ENCODE data around the gene GPR137.
A peak's percentile ranks its signal among the peaks of the same experiment; 100 is the strongest.
"Not testable (repeated sequence)": the region's sequence is repeated elsewhere in the genome, so short reads cannot be mapped to it uniquely, and the experiment has no call there.

The GPR137 gene

DNA sequence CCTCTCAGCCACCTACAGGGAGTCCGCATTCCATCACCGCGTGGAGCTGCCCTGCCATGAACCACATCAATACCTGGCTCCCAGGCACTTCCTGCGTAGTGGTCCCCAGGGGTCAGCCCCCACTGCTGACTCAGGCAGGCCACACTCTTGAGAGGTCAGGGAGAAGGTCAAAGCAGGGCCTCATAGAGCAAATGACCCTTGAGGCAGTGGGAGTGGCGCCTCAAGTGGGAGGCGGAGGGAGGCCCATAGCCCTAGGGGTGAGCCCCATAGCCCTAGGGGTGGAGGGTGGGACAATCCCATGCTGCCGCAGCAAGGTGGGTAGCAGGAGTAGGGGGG is 37.2 kb downstream of the GPR137 start:
- DNase-seq, result no peak

DNA sequence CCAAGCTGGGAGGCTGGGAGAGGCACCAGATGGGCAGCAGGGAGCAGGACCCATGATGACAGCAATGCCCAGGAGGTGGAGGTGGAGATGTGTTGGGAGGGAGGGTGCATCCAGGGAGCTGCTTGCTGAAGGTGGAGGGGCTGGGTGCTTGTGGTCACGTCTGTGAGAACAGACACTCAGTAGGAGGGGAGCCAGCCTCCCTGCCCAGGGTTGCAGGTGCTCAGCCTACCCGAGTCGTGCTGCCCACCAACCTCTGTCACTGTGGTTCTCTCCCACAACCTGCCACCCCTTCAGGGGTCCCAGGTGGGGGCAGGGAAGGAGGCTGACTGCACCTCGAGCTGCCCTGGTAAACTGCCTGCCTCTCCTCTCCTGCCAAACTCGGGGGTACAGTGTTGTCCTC is 37.7 kb downstream of the GPR137 start:
- no peak for DNase-seq

DNA sequence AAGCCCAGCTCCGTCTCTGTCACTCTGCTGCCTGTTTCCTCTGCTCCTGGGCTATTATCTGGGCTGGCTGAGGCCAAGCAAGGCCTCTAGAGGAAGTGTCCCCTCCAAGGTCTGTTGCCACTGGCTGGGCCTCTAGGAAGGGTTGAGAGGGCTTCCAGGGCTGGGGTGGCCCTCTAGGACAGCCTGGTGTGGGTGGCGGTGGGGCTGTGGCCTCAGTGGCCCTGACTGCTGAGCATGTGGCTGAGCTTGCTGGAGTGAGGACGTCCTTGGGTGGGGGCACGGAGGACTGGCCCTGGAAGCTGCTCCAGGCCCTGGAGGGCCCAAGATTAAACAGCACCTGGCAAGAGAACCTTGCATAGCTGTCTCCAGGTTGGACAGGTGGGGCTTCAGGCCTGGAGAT is 38.3 kb downstream of the GPR137 start:
- DNase-seq, result not testable (repeated sequence)

DNA sequence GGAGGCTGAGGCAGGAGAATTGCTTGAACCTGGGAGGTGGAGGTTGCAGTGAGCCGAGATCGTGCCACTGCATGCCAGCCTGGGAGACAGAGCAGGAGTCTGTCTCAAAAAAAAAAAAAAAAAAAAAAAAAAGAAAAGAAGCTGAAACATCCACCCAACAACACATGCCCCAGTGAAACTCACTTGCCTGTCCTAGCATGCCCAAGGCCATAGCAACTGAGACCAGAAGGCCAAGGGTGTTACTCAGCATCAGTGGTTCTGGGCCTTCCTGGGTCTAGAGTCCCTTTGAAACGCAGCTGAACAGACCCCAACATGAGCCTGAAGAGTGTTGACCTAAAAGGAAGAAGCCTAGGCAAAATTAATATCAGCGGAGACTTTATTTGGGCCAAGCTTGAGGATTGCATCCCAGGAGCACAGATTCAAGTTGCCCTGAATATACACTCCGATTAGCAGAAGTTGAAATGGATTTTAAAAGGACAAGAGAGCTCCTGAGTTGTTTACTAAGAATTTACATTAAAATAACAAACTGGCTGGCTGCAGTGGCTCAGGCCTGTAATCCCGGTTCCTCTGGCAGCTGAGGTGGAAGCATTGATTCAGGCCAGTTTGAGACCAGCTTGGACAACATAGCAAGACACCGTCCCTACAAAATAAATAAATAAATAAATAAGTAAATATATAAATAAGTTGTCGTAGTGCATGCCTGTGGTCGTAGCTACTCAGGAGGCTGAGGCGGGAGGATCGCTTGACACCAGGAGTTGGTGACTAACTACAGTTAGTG is 39.2 kb downstream of the GPR137 start:
- DNase-seq, result no peak

DNA sequence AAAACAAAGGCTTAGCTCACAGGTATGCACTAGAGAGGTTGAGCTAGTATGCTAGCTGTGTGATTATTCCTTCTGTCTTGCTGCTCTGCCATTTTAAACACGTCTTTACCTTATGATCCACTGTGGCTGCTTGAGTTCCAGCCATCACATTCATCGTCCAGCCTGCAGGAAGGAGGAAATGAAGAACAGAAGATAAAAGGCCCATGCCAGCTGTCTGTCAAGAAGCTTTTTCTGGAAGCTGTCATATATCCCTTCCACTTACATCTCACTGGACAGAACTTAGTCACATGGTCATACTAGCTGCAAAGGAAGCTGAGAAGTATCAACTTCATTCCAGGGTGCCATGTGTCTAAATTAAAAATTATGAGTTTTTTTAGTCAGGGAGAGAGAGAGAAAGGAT is 41.7 kb downstream of the GPR137 start:
- DNase-seq, result no peak

DNA sequence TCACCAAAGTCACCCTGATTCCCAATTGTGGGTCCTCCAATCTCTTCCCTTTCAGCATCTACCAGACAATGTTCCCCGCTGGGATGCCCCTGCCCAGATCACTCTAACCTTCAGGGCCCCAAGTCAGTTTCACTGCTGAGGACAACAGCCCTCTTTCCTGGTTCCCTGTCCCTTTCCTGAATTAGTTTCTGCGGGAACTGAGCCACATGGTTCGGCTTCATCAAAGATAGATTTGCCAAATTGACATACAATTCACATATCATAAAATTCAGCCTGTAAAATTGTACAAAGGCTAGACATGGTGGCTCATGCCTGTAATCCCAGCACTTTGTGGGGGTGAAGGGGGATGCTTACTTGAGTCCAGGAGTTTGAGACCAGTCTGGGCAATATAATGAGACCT is 42.3 kb downstream of the GPR137 start:
- DNase-seq, result no peak

DNA sequence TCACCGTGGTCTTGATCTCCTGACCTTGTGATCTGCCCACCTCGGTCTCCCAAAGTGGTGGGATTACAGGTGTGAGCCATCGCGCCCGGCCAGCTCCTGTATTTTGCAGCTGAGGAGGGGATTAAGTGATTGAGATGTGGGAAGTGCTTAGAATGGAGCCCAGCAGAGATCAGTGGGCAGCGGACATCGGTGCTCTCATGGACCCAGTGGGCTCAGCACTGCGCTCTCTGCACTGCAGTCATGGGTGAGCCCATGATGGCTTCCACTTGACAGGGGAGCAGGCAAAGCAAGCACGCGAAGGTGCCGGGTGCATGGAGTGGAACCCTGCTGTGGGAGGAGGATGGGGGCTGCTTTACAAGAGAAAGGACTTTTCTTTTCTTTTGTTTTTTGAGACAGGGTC is 45.2 kb downstream of the GPR137 start:
- no peak for DNase-seq

DNA sequence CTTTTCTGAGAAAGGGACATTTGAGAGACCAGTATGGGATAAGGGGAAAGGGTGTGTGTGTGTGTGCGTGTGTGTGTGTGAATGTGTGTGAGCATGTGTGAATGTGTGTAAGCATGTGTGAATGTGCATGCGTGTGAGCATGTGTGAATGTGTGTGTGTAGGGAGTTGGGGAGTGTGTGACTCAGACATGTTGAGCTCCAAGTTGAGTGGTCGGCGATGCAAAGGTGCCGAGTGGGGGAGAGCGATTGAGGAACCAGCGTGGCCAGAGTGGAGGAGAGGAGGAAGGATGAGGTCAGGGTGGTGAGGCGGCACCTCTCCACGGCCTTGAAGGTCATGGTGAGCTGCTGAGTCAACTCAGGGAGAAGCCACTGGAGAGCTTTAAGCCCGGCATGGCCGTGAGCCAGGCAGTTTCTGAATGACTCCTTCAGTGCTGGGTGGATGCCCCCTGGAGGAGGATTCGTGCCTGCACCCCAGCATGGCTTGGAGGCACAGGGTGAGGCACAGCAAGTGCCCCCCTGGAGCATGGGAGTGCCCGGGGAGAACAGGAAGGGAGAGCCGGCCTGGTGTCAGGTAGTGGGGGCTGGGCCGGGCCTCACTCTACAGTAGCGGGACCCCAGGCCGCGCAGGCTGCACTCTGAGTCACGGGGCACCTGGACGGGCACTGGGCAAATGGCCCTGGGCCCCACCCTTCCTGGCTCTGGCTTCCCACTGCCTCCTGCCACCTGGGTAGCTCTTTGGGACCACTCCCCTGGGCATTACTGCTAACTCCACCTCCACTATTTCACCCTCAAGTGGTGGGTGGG is 46.1 kb downstream of the GPR137 start:
- peak; percentile 47 for DNase-seq

DNA sequence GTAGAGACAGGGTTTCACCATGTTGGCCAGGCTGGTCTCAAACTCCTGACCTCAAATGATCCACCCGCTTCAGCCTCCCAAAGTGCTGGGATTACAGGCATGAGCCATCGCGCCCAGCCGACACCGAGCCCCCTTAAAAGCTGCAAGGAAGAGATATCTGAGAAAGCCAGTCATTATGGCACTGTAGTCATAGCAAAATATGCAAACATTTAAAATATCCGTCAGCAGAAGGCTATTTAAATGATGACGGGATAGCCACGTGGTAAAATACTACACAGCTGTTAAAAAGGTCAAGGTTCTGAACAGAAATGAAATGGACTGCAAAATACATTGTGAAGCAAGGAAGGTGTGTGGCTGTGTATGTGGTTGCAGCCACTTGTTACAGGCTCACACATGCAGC is 47.9 kb downstream of the GPR137 start:
- no peak for DNase-seq

DNA sequence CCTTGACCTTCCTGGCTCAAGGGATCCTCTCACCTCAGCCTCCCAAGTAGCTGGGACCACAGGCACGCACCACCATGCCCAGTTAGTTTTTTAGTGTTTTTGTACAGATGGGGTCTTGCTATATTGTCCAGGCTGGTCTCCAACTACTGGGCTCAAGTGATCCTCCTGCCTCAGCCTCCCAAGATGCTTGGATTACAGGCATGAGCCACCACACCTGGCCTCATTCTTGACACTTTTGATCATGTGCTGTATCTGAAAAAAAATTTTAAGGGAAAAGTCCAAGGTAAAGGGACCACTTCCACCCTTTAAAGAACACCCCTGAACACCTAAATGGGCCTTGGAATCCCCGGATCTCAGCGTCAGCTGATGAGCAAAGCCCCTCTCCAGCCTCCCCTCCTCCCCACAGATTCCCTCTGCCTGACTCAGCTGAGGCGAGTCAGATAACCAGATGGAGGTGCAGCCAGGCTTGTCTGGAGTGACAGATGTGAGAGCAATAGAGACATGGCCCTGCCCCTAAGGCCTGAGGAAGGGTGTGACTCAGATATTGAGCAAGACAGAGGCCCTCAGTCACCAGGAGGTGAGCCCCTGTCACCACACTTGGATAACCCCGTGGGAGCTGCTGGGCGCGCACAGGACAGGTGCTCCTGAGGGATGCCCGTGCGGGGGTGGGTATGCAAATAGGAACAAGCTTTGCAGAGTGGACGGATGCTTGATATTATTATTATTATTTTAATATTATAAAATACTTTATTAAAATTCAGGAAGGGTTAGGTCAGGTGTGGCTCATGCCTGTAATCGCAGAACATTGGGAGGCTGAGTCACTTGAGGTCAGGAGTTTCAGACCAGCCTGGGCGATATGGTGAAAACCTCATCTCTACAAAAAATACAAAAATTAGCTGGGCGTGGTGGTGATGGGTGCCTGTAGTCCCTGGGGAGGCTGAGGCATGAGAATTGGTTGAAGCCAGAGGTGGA is 49.4 kb downstream of the GPR137 start:
- no peak for DNase-seq

DNA sequence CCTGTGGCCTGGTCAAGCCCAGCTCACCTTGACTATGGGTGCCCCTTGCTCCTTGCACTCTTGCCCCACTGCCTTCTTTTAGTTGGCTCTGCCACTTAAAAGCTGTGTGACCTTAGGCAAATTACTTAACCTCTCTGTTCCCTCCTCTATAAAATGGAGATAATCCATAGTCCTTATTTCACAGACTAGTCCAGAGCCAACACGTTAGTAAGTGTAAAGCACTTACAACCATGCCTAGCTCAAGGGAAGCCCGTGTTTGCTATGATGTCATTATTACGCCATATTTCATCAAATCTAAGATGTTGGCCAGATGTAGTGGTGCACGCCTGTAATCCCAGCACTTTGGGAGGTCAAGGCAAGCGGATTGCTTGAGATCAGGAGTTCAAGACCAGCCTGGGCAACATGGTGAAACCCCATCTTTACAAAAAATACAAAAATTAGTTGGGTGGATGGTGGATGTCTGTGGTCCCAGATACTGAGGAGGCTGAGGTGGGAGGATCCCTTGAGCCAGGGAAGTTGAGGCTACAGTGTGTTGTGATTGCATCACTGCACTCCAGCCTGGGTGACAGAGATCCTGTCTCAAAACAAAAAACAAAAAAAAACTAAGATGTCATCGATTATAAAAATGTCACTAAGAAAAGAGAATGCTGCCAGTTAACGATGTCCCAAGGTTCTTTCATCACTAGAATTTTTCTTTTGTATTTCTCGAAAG is 52.0 kb downstream of the GPR137 start:
- DNase-seq, result no peak

DNA sequence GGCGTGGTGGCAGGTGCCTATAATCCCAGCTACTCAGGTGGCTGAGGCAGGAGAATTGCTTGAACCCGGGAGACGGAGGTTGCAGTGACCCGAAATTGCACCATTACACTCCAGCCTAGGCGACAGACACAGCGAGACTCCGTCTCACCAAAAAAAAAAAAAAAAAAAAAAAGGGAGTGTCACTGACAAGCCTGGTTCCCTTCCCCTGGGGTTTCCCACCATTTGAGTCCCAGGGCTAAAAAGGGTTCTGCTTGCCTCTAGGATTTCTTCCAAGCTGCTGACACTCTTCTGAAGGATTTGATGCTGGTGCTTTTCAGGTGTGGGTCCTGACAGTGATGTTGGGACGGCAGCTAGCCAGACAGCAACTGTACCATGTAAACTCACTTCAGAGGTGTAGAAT is 53.1 kb downstream of the GPR137 start:
- DNase-seq, result no peak

All from effector CD4-positive, alpha-beta T cell (primary cell).